NB4 (cell line): ENCODE results near the gene ENTPD6.

Source experiments
- DNase-seq: peaks from one replicate; pipeline ENCODE4 v3.0.0; 2010; ENCODE audit warnings: low read depth
- H3K4me3 ChIP-seq: one replicate; pipeline ENCODE4 v1.5.1; 2011; ENCODE audit warnings: mild to moderate bottlenecking, low read depth, low read length, moderate library complexity
- MYC ChIP-seq: IDR thresholded peaks from 2 replicates; pipeline ENCODE4 v1.6.1; 2011; ENCODE audit warnings: low read depth, low read length
- POLR2A ChIP-seq: IDR thresholded peaks from 2 replicates; pipeline ENCODE4 v1.6.1; 2011; ENCODE audit warnings: mild to moderate bottlenecking; ENCODE audit not compliant: insufficient read length; ENCODE audit errors: extremely low read depth
- TF ChIP-seq, protein P1 (sequence below): IDR thresholded peaks from one replicate; pipeline ENCODE4 v1.5.1; 2012; ENCODE audit warnings: low read depth, low read length
- TF ChIP-seq, protein P2 (sequence below): IDR thresholded peaks from 2 replicates; pipeline ENCODE4 v1.6.1; 2011; ENCODE audit warnings: low read depth, low read length

The ENTPD6 gene

GRCh38 chr20:25194333-25194972 lies 1.1 kb upstream of the ENTPD6 start:
- H3K4me3 ChIP-seq: no peak overlapping the region
- TF ChIP-seq POLR2A: no peak
- TF ChIP-seq MYC: no peak
- TF ChIP-seq, protein P1, sequence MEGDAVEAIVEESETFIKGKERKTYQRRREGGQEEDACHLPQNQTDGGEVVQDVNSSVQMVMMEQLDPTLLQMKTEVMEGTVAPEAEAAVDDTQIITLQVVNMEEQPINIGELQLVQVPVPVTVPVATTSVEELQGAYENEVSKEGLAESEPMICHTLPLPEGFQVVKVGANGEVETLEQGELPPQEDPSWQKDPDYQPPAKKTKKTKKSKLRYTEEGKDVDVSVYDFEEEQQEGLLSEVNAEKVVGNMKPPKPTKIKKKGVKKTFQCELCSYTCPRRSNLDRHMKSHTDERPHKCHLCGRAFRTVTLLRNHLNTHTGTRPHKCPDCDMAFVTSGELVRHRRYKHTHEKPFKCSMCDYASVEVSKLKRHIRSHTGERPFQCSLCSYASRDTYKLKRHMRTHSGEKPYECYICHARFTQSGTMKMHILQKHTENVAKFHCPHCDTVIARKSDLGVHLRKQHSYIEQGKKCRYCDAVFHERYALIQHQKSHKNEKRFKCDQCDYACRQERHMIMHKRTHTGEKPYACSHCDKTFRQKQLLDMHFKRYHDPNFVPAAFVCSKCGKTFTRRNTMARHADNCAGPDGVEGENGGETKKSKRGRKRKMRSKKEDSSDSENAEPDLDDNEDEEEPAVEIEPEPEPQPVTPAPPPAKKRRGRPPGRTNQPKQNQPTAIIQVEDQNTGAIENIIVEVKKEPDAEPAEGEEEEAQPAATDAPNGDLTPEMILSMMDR: no peak
- TF ChIP-seq, protein P2, sequence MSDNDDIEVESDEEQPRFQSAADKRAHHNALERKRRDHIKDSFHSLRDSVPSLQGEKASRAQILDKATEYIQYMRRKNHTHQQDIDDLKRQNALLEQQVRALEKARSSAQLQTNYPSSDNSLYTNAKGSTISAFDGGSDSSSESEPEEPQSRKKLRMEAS: no peak
- no peak for DNase-seq

DNA sequence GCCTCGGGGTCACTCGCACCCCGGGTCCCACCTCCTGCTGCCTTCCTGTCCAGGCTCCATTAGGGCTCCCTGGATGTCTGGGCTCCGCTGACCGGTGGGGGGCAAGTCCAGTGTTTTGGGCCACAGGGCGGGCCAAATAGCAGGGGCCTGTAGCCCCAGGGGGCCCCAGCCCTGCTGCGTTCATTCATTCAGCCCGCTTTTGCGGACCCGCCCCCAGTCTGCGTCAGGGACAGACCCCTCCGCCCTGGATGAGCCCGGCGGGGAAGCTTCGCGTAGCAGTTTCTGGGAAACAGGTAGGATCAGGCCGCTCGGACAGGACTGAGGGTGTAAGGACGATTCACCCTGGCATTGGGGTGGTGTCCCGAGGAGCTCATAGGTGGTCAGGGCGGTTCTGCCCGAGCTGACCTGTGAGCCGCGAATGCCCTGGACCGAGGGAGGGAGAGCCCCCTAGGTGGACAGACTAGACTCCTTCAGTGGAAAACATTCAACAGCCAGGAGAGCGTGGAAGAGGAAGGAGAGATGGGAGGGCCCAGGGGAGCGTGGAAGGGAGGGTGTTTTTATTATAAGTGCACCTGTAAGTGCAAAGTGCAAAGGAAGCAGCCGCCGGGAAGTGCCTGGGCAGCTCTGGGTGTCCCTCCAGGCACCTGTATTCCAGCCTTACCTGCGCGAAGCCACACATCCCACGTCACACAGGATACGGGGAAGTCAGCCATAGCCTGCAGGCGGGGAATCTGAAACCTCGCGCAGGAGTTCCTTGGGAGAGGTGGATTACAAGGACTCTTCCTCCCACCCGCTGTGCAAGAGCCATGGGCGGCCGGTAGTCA lies 662 bp downstream of the ENTPD6 start:
- TF ChIP-seq, protein P1: no peak
- TF ChIP-seq MYC (no peak), POLR2A (no peak)
- TF ChIP-seq, protein P2: no peak
- peak overlapping the region; percentile 81 for H3K4me3 ChIP-seq
- DNase-seq: no peak

- TF ChIP-seq, protein P2: no peak
- TF ChIP-seq, protein P1: no peak
- TF ChIP-seq MYC (no peak), POLR2A (no peak)
- H3K4me3 ChIP-seq: peak overlapping the region; percentile 81
- no peak for DNase-seq
Observed at GRCh38 chr20:25196786-25197120, 1.2 kb downstream of the ENTPD6 start.

GRCh38 chr20:25197183-25197869 lies 1.8 kb downstream of the ENTPD6 start:
- TF ChIP-seq MYC (no peak), POLR2A (no peak)
- TF ChIP-seq, protein P1: no peak
- H3K4me3 ChIP-seq: no peak overlapping the region
- no peak for DNase-seq

GRCh38 chr20:25197870-25198190 lies 2.3 kb downstream of the ENTPD6 start:
- no peak overlapping the region for H3K4me3 ChIP-seq
- TF ChIP-seq POLR2A (no peak), MYC (no peak)
- TF ChIP-seq, protein P1: no peak
- TF ChIP-seq, protein P2: no peak
- no peak for DNase-seq
